KOPT-K1 (cell line): ENCODE measurements around the gene PPP1R9A.

Experiments
- H3K27ac ChIP-seq: fragments of 200-600 bp; sonication (generic); 2 replicates; pipeline ENCODE4 v1.5.1; 2016; ENCODE audit warnings: antibody characterized with exemption, mild to moderate bottlenecking, low read depth, low read length; ENCODE audit not compliant: poor library complexity, severe bottlenecking
- H3K36me3 ChIP-seq: fragments of 200-600 bp; sonication (generic); 2 replicates; pipeline ENCODE4 v1.5.1; 2017; ENCODE audit warnings: antibody characterized with exemption, mild to moderate bottlenecking, low read length, moderate library complexity; ENCODE audit not compliant: insufficient read depth
- H3K9me3 ChIP-seq: fragments of 200-600 bp; sonication (generic); 2 replicates; pipeline ENCODE4 v1.5.1; 2017; ENCODE audit warnings: antibody characterized with exemption, low read length, mild to moderate bottlenecking; ENCODE audit not compliant: insufficient read depth, poor library complexity, severe bottlenecking

Gene PPP1R9A

DNA sequence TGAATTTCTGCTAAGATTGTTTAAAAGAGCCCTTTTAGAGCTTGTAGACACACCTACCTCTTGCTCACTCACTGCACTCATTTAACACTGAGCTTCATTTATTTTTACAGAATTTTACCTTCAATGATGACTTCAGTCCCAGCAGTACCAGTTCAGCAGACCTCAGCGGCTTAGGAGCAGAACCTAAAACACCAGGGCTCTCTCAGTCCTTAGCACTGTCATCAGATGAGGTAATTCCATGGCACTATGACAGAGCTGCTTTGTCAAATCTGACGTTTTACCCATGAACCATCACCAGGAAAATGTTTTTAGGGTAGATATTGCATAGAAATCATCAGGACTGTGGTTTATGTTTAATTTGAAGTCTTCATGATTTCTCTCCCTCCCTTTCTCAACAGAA is 378.7 kb downstream of the PPP1R9A start:
- Histone ChIP-seq H3K36me3 (no peaks in the 10 kb centered on the region), H3K27ac (no peak overlapping the region), H3K9me3 (no peaks in the 10 kb centered on the region)

DNA sequence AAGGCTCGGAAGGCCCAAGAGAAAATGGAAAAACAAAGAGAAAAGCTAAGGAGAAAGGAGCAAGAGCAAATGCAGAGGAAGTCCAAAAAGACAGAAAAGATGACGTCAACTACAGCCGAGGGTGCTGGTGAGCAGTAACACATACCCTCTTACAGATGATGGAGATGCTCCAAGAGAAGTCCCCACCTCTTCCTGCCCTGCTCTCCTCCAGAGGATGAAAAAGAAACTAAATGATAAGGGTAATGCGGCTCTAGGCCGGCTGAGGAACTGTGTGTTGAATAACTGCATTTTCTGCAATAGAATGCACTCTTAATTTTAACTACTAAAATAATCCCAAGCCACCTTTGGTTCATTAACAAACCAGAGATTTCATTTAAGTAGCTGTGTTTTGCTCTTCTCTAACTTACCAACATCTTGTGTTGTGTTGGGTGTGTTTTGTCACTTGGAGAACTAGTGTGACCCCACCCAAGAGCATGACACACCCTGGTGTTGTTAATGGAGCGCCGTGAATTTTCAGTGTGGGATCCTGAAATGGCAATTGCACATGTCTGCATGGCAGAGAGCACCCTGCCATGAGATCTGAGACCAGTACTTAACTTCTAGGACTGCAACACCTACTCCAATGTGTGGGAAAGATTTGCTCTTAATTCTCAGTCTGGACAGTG is 382.9 kb downstream of the PPP1R9A start:
- no peaks in the 10 kb centered on the region for H3K36me3 ChIP-seq

GRCh38 chr7:95295397-95295796 is 388.0 kb downstream of the PPP1R9A start:
- no peak overlapping the region for H3K27ac ChIP-seq
- no peaks in the 10 kb centered on the region for H3K36me3 ChIP-seq

More for the DNA sequence above, 382.9 kb downstream of the PPP1R9A start:
- H3K27ac ChIP-seq, result no peak overlapping the region
- H3K9me3 ChIP-seq, result no peaks in the 10 kb centered on the region

DNA sequence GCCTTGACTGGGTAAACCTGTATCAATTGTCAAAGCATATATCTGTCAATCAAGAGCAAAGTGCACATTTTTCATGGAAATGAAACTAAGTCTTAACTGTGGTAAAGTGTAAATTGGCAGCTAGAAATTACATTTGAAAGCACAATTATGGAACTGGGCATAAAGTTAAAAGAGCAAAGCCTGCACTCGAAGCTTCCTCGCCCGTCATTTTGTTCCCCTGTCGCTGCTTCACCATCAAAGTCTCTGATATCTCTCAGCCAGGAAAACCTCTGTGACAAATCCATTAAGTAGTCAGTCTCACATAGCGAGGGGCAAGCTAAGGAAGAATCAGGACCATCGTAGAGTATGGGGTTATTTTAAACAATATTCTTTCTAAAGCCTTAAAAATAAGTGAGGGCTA is 389.1 kb downstream of the PPP1R9A start:
- Histone ChIP-seq H3K27ac (no peak overlapping the region), H3K9me3 (no peaks in the 10 kb centered on the region), H3K36me3 (no peaks in the 10 kb centered on the region)

More at GRCh38 chr7:95295397-95295796, 388.0 kb downstream of the PPP1R9A start:
- H3K9me3 ChIP-seq, result no peaks in the 10 kb centered on the region

DNA sequence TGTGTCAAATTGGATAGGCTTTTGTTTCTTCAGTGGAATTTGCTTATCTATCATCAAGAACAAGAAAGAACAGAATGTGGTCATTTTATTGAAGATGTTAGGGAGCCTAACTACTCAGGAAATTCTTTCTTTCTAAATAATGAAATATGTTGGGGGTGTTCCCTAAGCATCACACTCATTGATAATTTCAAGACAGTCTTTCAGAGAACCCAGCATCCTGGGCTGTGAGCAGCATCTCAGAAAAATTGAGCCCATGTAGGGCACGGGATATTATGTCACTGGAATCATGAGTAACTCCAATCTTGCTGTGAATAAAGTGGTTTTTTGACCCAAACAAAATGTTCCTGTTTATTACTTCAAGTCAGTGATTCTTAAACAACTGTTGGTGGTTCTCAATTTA is 389.6 kb downstream of the PPP1R9A start:
- H3K9me3 ChIP-seq, result no peaks in the 10 kb centered on the region
- H3K36me3 ChIP-seq, result no peaks in the 10 kb centered on the region
- H3K27ac ChIP-seq, result no peak overlapping the region

GRCh38 chr7:95298091-95298490 is 390.7 kb downstream of the PPP1R9A start:
- H3K36me3 ChIP-seq, result no peaks in the 10 kb centered on the region
- H3K9me3 ChIP-seq, result no peaks in the 10 kb centered on the region
- no peak overlapping the region for H3K27ac ChIP-seq

- no peak overlapping the region for H3K27ac ChIP-seq
- H3K9me3 ChIP-seq, result no peaks in the 10 kb centered on the region
- H3K36me3 ChIP-seq, result no peaks in the 10 kb centered on the region
Measured at GRCh38 chr7:95303013-95303905, 395.9 kb downstream of the PPP1R9A start.

GRCh38 chr7:95304990-95305389 is 397.6 kb downstream of the PPP1R9A start:
- no peak overlapping the region for H3K27ac ChIP-seq
- no peaks in the 10 kb centered on the region for H3K36me3 ChIP-seq

DNA sequence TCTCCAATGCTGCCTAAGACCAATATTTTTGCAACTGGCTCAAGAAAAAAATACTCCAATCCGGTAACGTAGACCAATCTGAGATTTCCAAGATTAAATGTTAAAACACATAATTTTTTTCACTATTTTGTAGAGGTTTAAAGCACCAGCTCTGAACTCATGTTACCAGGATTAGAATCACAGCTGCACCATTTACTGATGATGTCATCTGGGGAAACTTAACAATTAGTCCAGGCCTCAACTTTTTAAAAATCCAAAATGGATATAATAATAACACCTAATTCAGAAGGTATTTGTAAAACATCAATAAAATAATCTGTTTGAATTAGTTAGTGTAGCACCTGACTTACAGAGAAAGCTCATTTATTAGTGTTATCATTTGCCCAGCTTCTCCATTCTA is 402.6 kb downstream of the PPP1R9A start:
- Histone ChIP-seq H3K9me3 (no peaks in the 10 kb centered on the region), H3K36me3 (no peaks in the 10 kb centered on the region), H3K27ac (no peak overlapping the region)

More at GRCh38 chr7:95304990-95305389, 397.6 kb downstream of the PPP1R9A start:
- no peaks in the 10 kb centered on the region for H3K9me3 ChIP-seq

DNA sequence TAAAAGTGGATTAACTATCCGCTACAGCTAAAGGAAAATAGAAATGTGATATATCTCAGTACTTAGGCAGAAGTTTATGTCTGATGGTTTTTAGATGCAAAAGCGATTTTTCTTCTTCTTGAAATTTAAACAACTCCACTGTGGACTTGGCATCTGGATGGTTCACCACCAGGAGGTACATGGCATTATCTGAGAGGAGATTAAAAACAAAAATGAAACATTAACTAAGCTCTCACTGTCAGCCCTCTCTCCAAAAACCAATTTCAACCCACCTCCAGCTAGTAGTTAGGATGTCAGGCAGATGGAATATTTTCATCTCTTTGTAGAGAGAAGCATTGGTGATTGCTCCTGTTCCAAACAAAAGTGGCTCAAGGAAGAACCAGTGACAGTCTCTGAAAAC is 404.0 kb downstream of the PPP1R9A start:
- no peaks in the 10 kb centered on the region for H3K36me3 ChIP-seq

DNA sequence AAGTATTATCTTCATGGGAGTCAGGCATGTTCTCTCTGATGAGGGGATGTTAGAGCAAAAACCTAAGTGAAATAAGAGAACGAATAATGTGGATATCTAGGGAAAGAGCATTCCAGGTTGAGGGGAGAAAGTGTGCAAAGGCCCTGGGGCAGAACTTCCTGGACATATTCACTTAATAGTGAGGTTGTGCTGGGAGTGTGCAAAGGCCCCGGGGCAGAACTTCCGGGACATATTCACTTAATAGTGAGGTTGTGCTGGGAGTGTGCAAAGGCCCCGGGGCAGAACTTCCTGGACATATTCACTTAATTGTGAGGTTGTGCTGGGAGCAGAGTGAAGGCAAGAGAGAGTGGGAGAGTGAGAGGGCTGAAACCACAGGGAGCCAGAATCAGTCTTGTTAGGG is 405.2 kb downstream of the PPP1R9A start:
- H3K36me3 ChIP-seq, result no peaks in the 10 kb centered on the region
- no peak overlapping the region for H3K27ac ChIP-seq
- H3K9me3 ChIP-seq, result no peaks in the 10 kb centered on the region

More for the DNA sequence above, 404.0 kb downstream of the PPP1R9A start:
- Histone ChIP-seq H3K9me3 (no peaks in the 10 kb centered on the region), H3K27ac (no peak overlapping the region)

DNA sequence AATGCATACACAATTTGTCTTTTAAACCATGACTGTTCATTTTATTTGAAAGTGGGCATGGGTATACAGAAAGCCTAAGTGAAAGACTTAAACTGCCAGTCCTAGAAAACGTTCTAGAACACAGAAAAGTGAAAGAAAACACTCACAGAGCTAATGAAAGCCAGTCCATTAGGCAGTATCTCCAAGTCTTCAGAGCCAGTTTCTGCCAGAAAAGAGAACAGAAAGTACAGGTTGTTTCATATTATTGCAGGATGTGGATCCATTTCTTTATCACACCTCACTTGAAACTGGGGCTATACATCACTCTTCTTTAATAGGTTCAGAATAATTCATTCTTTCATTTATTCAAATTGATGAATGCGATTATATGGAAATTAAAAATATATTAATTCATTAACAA is 409.2 kb downstream of the PPP1R9A start:
- Histone ChIP-seq H3K36me3 (no peaks in the 10 kb centered on the region), H3K27ac (no peak overlapping the region), H3K9me3 (no peaks in the 10 kb centered on the region)

DNA sequence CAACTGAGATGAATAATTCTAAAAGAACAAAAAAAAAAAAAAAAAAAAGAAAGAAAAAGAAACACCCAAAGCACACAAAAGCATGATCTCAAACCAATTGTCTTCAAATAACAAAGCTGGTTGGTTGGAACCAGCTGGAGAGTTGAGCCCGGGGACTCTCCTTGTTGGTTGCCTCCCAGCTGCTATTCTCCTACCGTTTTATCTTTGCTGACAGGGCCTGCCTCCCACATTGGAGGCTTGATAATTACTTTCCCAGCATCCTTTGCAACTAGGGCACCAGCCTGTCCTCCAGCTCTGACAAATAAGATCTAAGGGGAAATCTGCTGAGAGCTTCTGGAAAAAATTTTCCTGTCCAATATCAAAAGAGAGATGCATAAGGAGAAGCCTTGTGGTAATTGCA is 410.2 kb downstream of the PPP1R9A start:
- no peaks in the 10 kb centered on the region for H3K9me3 ChIP-seq
- H3K36me3 ChIP-seq, result no peaks in the 10 kb centered on the region
- no peak overlapping the region for H3K27ac ChIP-seq

DNA sequence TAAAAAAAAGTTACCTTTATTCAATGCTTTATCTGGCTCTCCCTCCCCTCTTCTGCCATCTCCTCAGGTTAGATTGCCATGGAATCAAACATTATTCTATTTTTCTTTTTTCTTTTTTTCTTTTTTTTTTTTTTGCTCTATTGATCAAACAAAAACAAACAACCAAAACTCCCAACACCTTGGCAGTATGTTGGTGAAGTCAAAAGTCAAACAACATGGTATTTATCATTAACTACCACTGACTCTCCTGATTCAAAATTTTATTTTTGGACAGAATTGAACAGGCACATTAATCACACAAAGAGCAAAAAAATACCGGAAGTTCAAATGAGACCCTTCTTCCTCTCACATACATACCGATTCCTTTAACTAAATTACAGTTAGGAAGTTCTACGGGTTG is 410.6 kb downstream of the PPP1R9A start:
- H3K27ac ChIP-seq, result no peak overlapping the region

DNA sequence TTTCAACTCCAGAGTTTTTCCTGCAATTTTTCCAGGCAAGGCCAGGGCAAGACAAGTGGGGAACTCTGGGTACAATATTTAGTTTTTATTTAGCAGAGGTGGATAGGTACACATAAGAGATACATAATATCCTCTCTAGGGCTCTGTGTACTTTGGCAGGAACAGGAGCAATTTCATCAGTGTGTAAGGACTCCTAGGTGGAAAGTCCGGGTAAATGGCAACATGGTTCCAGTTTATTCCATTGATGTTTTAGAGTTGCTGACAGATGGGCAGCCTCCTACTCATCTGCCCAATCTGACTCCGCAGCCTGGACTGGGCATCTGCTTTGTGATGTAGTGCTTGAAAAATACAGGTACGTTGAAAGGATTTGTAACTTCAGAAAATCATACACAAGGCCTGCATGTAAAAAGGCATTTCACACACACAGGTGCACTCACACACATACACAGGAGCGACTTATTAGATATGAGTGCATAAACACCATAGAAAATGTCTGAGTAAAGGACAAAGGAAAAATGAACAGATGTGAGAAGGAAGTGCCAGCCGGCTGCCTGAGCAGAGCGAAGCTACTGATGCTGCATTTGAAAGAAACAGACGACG is 411.2 kb downstream of the PPP1R9A start:
- H3K27ac ChIP-seq, result no peak overlapping the region
- H3K36me3 ChIP-seq, result no peaks in the 10 kb centered on the region
- no peaks in the 10 kb centered on the region for H3K9me3 ChIP-seq

More for the DNA sequence above, 410.6 kb downstream of the PPP1R9A start:
- Histone ChIP-seq H3K9me3 (no peaks in the 10 kb centered on the region), H3K36me3 (no peaks in the 10 kb centered on the region)
